H1 (cell line): ENCODE results near the gene TRPV2. TPM values are rescaled to one million over a fixed set of nuclear protein-coding genes. Genes with fewer than 3 reads are reported as not detected.

ENCODE experiments used
- CTCF ChIA-PET: fragments of 300-600 bp; sonication (Branson Sonifier 250); formaldehyde crosslinking; loops from one replicate; lab custom pipeline; 2021; ENCODE audit not compliant: partially characterized antibody; lab: Charles Lee
- POLR2A ChIA-PET: fragments of 300-600 bp; sonication (Branson Sonifier 250); formaldehyde crosslinking; loops from one replicate; lab custom pipeline; 2021; ENCODE audit warnings: inconsistent platforms; ENCODE audit not compliant: partially characterized antibody; lab: Charles Lee
- DNase-seq, 2 experiments: peaks; one replicate each; pipeline versions ENCODE4 v3.0.0 to v3.0.0-alpha.2; 2010 to 2022; ENCODE audit warnings: low spot score in 2 of 2, low read depth in 1 of 2, mixed read lengths in 1 of 2
- FAIRE-seq: peaks from 2 replicates; lab custom pipeline; 2011; peaks lifted over from hg19 to GRCh38; lab: Jason Lieb, UNC
- H2AFZ ChIP-seq: 2 replicates; pipeline ENCODE4 v1.8.1; 2012; ENCODE audit warnings: low read length, inconsistent platforms
- H2AK5ac ChIP-seq: 2 replicates; pipeline ENCODE4 v1.6.1; 2013; ENCODE audit warnings: low read depth, low read length
- H2BK120ac ChIP-seq: replicated peaks from 2 replicates; pipeline ENCODE3; 2013; ENCODE audit warnings: low read depth, low read length, inconsistent platforms
- H2BK12ac ChIP-seq: 2 replicates; pipeline ENCODE4 v1.6.1; 2013; ENCODE audit warnings: low read depth, low read length
- H2BK15ac ChIP-seq: 2 replicates; pipeline ENCODE4 v1.6.1; 2013; ENCODE audit warnings: low read length
- H2BK20ac ChIP-seq: 2 replicates; pipeline ENCODE4 v1.6.1; 2013; ENCODE audit warnings: low read length
- H2BK5ac ChIP-seq: 2 replicates; pipeline ENCODE4 v1.6.1; 2013; ENCODE audit warnings: low read depth, low read length
- H3K14ac ChIP-seq: 2 replicates; pipeline ENCODE4 v1.6.1; 2013; ENCODE audit warnings: inconsistent platforms; ENCODE audit not compliant: insufficient read length
- H3K18ac ChIP-seq: 2 replicates; pipeline ENCODE4 v1.6.1; 2013; ENCODE audit warnings: low read length; ENCODE audit errors: extremely low read depth
- H3K23ac ChIP-seq: 2 replicates; pipeline ENCODE4 v1.6.1; 2013; ENCODE audit warnings: inconsistent platforms; ENCODE audit not compliant: insufficient read length
- H3K23me2 ChIP-seq: 2 replicates; pipeline ENCODE4 v1.6.1; 2013; ENCODE audit warnings: low read depth, low read length
- H3K27ac ChIP-seq: 2 replicates; pipeline ENCODE4 v1.6.1; 2011; ENCODE audit warnings: low read depth, low read length, inconsistent platforms
- H3K27me3 ChIP-seq, 4 experiments: replicated peaks in 1 of 4; 1 replicate in 1 of 4; 2 replicates in 3 of 4; pipeline versions ENCODE4 v1.6.1 to v1.8.1; 2011 to 2013; ENCODE audit warnings: low read length in 3 of 4, mild to moderate bottlenecking in 3 of 4, inconsistent platforms in 2 of 4, mixed read lengths in 2 of 4, moderate library complexity in 1 of 4; ENCODE audit not compliant: control insufficient read depth in 3 of 4, insufficient read depth in 3 of 4; ENCODE audit errors: extremely low read depth in 1 of 4
- H3K36me3 ChIP-seq, 4 experiments: 2 replicates each; pipeline versions ENCODE4 v1.6.1 to v1.8.1; 2011 to 2013; ENCODE audit warnings: mild to moderate bottlenecking in 4 of 4, low read length in 3 of 4, moderate library complexity in 2 of 4, control low read depth in 1 of 4, inconsistent platforms in 1 of 4; ENCODE audit not compliant: insufficient read depth in 4 of 4, control insufficient read depth in 2 of 4
- H3K4ac ChIP-seq: replicated peaks from 2 replicates; pipeline ENCODE3; 2013; ENCODE audit warnings: low read length, low read depth, mixed read lengths, inconsistent platforms; ENCODE audit not compliant: insufficient read length
- H3K4me1 ChIP-seq, 4 experiments: replicated peaks in 1 of 4; 1 replicate in 1 of 4; 2 replicates in 3 of 4; pipeline versions ENCODE4 v1.6.1 to v1.8.1; 2011 to 2013; ENCODE audit warnings: low read length in 3 of 4, inconsistent platforms in 2 of 4, mixed read lengths in 1 of 4; ENCODE audit not compliant: insufficient read depth in 4 of 4, control insufficient read depth in 3 of 4
- H3K4me2 ChIP-seq, 2 experiments: 2 replicates each; pipeline versions ENCODE4 v1.6.1 to v1.8.1; 2011 to 2013; ENCODE audit warnings: low read depth in 2 of 2, low read length in 2 of 2, control low read depth in 1 of 2, inconsistent platforms in 1 of 2, mild to moderate bottlenecking in 1 of 2; ENCODE audit not compliant: insufficient read depth in 1 of 2
- H3K4me3 ChIP-seq, 4 experiments: fragments of 200-600, 300-600 bp in 1 of 4; sonication (generic), shearing (Covaris generic), sonication (Bioruptor Twin) in 1 of 4; 2 replicates each; pipeline versions ENCODE4 v1.5.1 to v1.8.1; 2011 to 2016; ENCODE audit warnings: low read length in 4 of 4, low read depth in 3 of 4, control low read depth in 2 of 4, inconsistent platforms in 2 of 4, mild to moderate bottlenecking in 2 of 4, mixed read lengths in 1 of 4, moderate library complexity in 1 of 4; ENCODE audit not compliant: insufficient read depth in 2 of 4; ENCODE audit errors: extremely low read depth in 1 of 4
- H3K56ac ChIP-seq: replicated peaks from 2 replicates; pipeline ENCODE3; 2013; ENCODE audit warnings: low read depth, mild to moderate bottlenecking, mixed read lengths, low read length, inconsistent platforms; ENCODE audit not compliant: insufficient read length
- H3K79me1 ChIP-seq: 2 replicates; pipeline ENCODE4 v1.6.1; 2013; ENCODE audit warnings: low read depth, low read length, control low read depth
- H3K79me2 ChIP-seq, 2 experiments: 2 replicates each; pipeline versions ENCODE4 v1.6.1 to v1.8.1; 2012 to 2013; ENCODE audit warnings: low read length in 2 of 2, mild to moderate bottlenecking in 2 of 2, inconsistent platforms in 1 of 2; ENCODE audit not compliant: insufficient read depth in 2 of 2, control insufficient read depth in 1 of 2
- H3K9ac ChIP-seq, 4 experiments: replicated peaks in 1 of 4; 1 replicate in 1 of 4; 2 replicates in 3 of 4; pipeline versions ENCODE4 v1.6.1 to v1.8.1; 2011 to 2013; ENCODE audit warnings: low read depth in 3 of 4, low read length in 3 of 4, control low read depth in 2 of 4, mild to moderate bottlenecking in 2 of 4, moderate library complexity in 2 of 4, inconsistent platforms in 1 of 4; ENCODE audit errors: extremely low read depth in 1 of 4
- H3K9me3 ChIP-seq, 2 experiments: 2 replicates each; pipeline versions ENCODE4 v1.6.1 to v1.8.1; 2012 to 2013; ENCODE audit warnings: mild to moderate bottlenecking in 2 of 2, moderate library complexity in 2 of 2, control low read depth in 1 of 2, inconsistent platforms in 1 of 2, low read depth in 1 of 2, low read length in 1 of 2, mixed read lengths in 1 of 2; ENCODE audit not compliant: insufficient read depth in 2 of 2
- H4K20me1 ChIP-seq, 2 experiments: replicated peaks in 1 of 2; 2 replicates each; pipeline versions ENCODE3 to v1.8.1; 2011 to 2013; ENCODE audit warnings: inconsistent platforms in 2 of 2, low read length in 2 of 2, mild to moderate bottlenecking in 1 of 2; ENCODE audit not compliant: insufficient read depth in 2 of 2, control insufficient read depth in 1 of 2
- H4K5ac ChIP-seq: 2 replicates; pipeline ENCODE4 v1.6.1; 2013; ENCODE audit warnings: low read length, low read depth, mixed read lengths, inconsistent platforms; ENCODE audit not compliant: insufficient read length
- H4K8ac ChIP-seq: 2 replicates; pipeline ENCODE4 v1.8.0; 2013; ENCODE audit warnings: mild to moderate bottlenecking, moderate library complexity, low read length, inconsistent platforms; ENCODE audit not compliant: insufficient read depth; ENCODE audit errors: extremely low read depth
- H4K91ac ChIP-seq: replicated peaks from 2 replicates; pipeline ENCODE3; 2013; ENCODE audit warnings: low read length, mixed read lengths, inconsistent platforms; ENCODE audit not compliant: insufficient read length
- CBX5 ChIP-seq: fragments of 300-800, 300-1000 bp; sonication (generic); IDR thresholded peaks from 2 replicates; pipeline ENCODE4 v1.7.1; 2016; ENCODE audit warnings: antibody characterized with exemption, low read length, low read depth
- GABPA ChIP-seq: IDR thresholded peaks from 2 replicates; pipeline ENCODE4 v1.6.1; 2011; ENCODE audit warnings: mild to moderate bottlenecking, low read length, moderate library complexity, borderline replicate concordance; ENCODE audit not compliant: insufficient read depth
- PHF8 ChIP-seq: fragments of 200-600 bp; sonication (generic); conservative IDR thresholded peaks from 2 replicates; pipeline ENCODE4 v1.7.1; 2012; ENCODE audit warnings: low read depth, mild to moderate bottlenecking, inconsistent platforms, low read length, moderate library complexity
- RFX5 ChIP-seq: IDR thresholded peaks from 2 replicates; pipeline ENCODE4 v1.6.1; 2011; ENCODE audit warnings: low read depth, low read length, improper control_type of control experiment, borderline replicate concordance
- SP2 ChIP-seq: IDR thresholded peaks from 2 replicates; pipeline ENCODE4 v1.6.1; 2012; ENCODE audit warnings: mild to moderate bottlenecking, low read length, inconsistent platforms
- TAF1 ChIP-seq: IDR thresholded peaks from 2 replicates; pipeline ENCODE4 v1.6.1; 2011; ENCODE audit warnings: mild to moderate bottlenecking, low read depth, low read length
- TCF12 ChIP-seq: IDR thresholded peaks from 2 replicates; pipeline ENCODE4 v1.6.1; 2011; ENCODE audit warnings: low read depth, mild to moderate bottlenecking, low read length
- WGBS, 2 experiments: shearing (Covaris generic) in 1 of 2; methylation state at CpG; one replicate each; pipeline versions ENCODE4 v1.1.6 to v1.1.7; 2013 to 2015; ENCODE audit warnings: low lambda C conversion rate in 2 of 2, mixed read lengths in 2 of 2, inconsistent platforms in 1 of 2, low coverage in 1 of 2, missing lambda C conversion rate in 1 of 2; ENCODE audit not compliant: insufficient replicate concordance in 2 of 2, insufficient coverage in 1 of 2, insufficient read length in 1 of 2; ENCODE audit errors: extremely low coverage in 1 of 2, missing lambda C conversion rate in 1 of 2; 5-methylcytosine and 5-hydroxymethylcytosine counted together
- polyA plus RNA-seq, 7 experiments: library from polyadenylated mRNA; depleted of rRNA in 3 of 7; stranded (reverse) in 5 of 7; unstranded in 2 of 7; fragments of >200 nt in 5 of 7; fragments of 200-250 nt in 2 of 7; gene quantifications; 1 replicate in 5 of 7; 2 replicates in 1 of 7; 4 replicates in 1 of 7; pipeline versions ENCODE4 v1.2.1 to v1.2.3, GENCODE V29; 2011 to 2013; ENCODE audit warnings: missing spikeins in 2 of 7, mixed read lengths in 2 of 7
- total RNA-seq: library from RNA; stranded (reverse); fragmentation: NEBNext Ultra II Directional; extraction: Animal tissue kit (Norgen Biotek cat#: 25700); gene quantifications from 2 replicates; pipeline ENCODE4 v1.2.1, GENCODE V29; 2021

Gene TRPV2
- total and polyA plus RNA-seq, 2 of the 8 experiments (the other 6 are each of a cell fraction or from before 2014, with no cell fraction given): 1.7 to 2.1 TPM

DNA sequence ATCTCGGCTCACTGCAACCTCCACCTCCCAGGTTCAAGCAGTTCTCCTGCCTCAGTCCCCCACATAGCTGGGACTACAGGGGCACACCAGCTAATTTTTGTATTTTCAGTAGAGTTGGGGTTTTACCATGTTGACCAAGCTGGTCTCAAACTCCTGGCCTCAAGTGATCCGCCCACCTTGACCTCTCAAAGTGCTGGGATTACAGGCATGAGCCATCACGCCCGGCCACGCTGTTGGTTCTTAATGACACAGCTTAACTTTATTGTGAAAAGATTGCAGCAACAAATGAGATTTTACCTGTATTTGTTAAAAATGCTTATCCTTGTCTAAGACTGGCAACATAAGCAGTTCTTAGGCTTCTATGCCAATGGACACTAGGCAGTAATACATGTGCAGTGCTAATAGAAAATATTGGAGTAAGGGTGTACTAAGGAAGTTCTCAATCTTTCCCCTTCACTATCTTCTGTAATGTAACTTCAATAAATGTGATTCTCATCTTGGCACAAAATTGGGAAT, 31.5 kb upstream of the TRPV2 start:
- no peak overlapping the region for H2BK5ac ChIP-seq
- ChIA-PET POLR2A (interaction anchor here (1.0 to 8.8 kb wide), 9 partner anchors 9 to 62 kb away, joined by 3 to 120 read pairs (median 5); partner anchors contain the start of genes CENPV and TRPV2), CTCF (interaction anchor here (0.7 to 2.1 kb wide), 5 partner anchors 19 to 33 kb away, joined by 3 to 6 read pairs (median 3); partner anchors contain the start of gene TRPV2)
- no peak overlapping the region for H3K56ac ChIP-seq
- H3K4me3 ChIP-seq: no peak overlapping the region
- H4K5ac ChIP-seq: no peak overlapping the region
- no peak overlapping the region for H2BK120ac ChIP-seq
- peaks cover 3 to 9% of the 10 kb centered on the region in 2 experiments for H4K20me1 ChIP-seq
- no peak overlapping the region for H2AK5ac ChIP-seq
- no peak overlapping the region for H2BK20ac ChIP-seq
- no peak overlapping the region for H3K18ac ChIP-seq
- DNase-seq: no peak
- H3K27me3 ChIP-seq: no peaks in the 10 kb centered on the region
- H3K79me2 ChIP-seq: peaks cover 0 to 30% of the 10 kb centered on the region in 2 experiments; a peak in 2 of 4 replicates
- WGBS, 2 experiments: 93% methylated on average over 5 of the region's 5 CpGs; no CpG with 5 or more reads in 1 of the 2 experiments
- no peak for FAIRE-seq
- 0 out of 2 replicates have a peak, but pooled peaks cover 6% of the 10 kb centered on the region for H3K79me1 ChIP-seq
- H3K4me1 ChIP-seq: peaks cover 0 to 5% (median 3%) of the 10 kb centered on the region in 4 experiments; a peak in 3 of 7 replicates
- H3K9me3 ChIP-seq: no peaks in the 10 kb centered on the region
- H3K36me3 ChIP-seq: peaks cover 4 to 24% (median 15%) of the 10 kb centered on the region in 4 experiments
- H2BK15ac ChIP-seq: no peak overlapping the region
- no peak overlapping the region for H2AFZ ChIP-seq
- no peak overlapping the region for H3K23ac ChIP-seq
- H4K91ac ChIP-seq: no peak overlapping the region
- no peak overlapping the region for H4K8ac ChIP-seq
- peaks cover 2% of the 10 kb centered on the region for H3K23me2 ChIP-seq
- H3K4ac ChIP-seq: no peak overlapping the region
- H3K27ac ChIP-seq: no peak overlapping the region
- H3K4me2 ChIP-seq: no peak overlapping the region
- H3K14ac ChIP-seq: no peak overlapping the region
- H2BK12ac ChIP-seq: no peak overlapping the region
- no peak overlapping the region for H3K9ac ChIP-seq
- TF ChIP-seq TCF12 (no peak), RFX5 (no peak), TAF1 (no peak), CBX5 (no peak), GABPA (no peak), SP2 (no peak), PHF8 (no peak)
